K562 (cell line): ENCODE measurements around the gene CCDC73.

ENCODE experiments used
- CHD2 ChIP-seq: IDR thresholded peaks from 2 replicates; pipeline ENCODE4 v1.6.1; 2011; ENCODE audit warnings: low read depth, low read length
- EZH2 ChIP-seq: IDR thresholded peaks from 2 replicates; pipeline ENCODE4 v1.6.1; 2012; ENCODE audit warnings: low read depth, mild to moderate bottlenecking, inconsistent platforms, low read length, borderline replicate concordance
- HDGF ChIP-seq: fragments of 450-650 bp; IDR thresholded peaks from 2 replicates; pipeline ENCODE4 v1.6.1; 2016
- NFRKB ChIP-seq: fragments of 450-650 bp; IDR thresholded peaks from 2 replicates; pipeline ENCODE4 v1.6.1; 2016; ENCODE audit warnings: low read depth
- TAF1 ChIP-seq: IDR thresholded peaks from 2 replicates; pipeline ENCODE4 v1.6.1; 2011; ENCODE audit warnings: mild to moderate bottlenecking, low read length, moderate library complexity; ENCODE audit not compliant: insufficient read depth, control insufficient read depth, severe bottlenecking; ENCODE audit errors: extremely low read depth
- ZFP1 ChIP-seq: fragments of 450-650 bp; formaldehyde crosslinking; IDR thresholded peaks from 2 replicates; pipeline ENCODE4 v1.4.0; 2020; ENCODE audit warnings: mild to moderate bottlenecking, mixed read lengths
- TF ChIP-seq, protein P1 (sequence below): fragments of 250-450 bp; sonication (Bioruptor Pico); IDR thresholded peaks from 2 replicates; pipeline ENCODE4 v1.5.0; 2022; ENCODE audit warnings: mild to moderate bottlenecking
- TF ChIP-seq, protein P2 (sequence below), 3 experiments: IDR thresholded peaks in 2 of 3; conservative IDR thresholded peaks in 1 of 3; 2 replicates each; pipeline ENCODE4 v1.5.1; 2011 to 2012; ENCODE audit warnings: low read length in 3 of 3, mild to moderate bottlenecking in 3 of 3, control low read depth in 2 of 3, improper control_type of control experiment in 1 of 3, inconsistent platforms in 1 of 3, low read depth in 1 of 3, mixed read lengths in 1 of 3, moderate library complexity in 1 of 3; ENCODE audit not compliant: insufficient read depth in 2 of 3
- TF ChIP-seq, protein P3 (sequence below): sonication (generic); formaldehyde crosslinking; IDR thresholded peaks from 2 replicates; pipeline ENCODE4 v1.9.0; 2022; ENCODE audit warnings: mild to moderate bottlenecking, missing genetic modification reagents
- TF ChIP-seq, protein P4 (sequence below): fragments of 450-650 bp; conservative IDR thresholded peaks from 2 replicates; pipeline ENCODE4 v1.6.1; 2016; ENCODE audit warnings: missing genetic modification characterization, low read depth, mild to moderate bottlenecking, missing compliant biosample characterization, moderate library complexity

DNA sequence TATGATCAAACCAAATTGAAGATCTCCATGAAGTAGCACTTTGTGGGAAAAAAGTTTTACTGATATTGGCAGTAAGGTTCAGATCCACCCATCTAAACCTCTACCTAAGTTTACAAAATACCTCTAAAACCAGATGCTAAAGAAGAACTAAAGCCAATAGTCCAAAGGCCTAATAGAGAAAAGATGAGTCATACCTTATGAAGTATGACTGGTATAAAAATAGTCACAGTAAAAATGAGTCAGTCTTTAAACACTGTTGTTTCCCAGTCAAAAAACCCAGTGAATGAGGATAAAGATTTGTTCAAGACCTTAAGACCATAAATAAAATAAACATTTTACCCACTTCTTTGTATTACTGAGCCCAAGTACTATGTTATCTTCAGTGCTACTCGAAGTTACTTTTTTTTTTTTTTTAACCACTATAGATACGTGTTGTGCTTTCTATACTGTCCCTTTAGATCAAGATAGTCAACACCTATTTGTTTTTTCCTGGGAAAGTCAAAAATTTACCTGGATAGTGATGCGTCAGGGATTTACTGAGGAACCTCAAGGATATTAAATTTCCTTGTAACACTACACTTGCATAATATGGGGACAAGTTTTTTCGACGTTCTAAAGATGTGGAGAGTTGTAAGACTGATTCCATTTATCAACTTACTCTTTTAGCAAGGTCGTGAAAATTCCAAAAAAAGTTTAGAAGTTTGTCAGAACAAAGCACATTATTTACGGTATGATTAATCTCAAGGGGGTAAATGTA lies 87.3 kb downstream of the CCDC73 start:
- TF ChIP-seq, protein P1, sequence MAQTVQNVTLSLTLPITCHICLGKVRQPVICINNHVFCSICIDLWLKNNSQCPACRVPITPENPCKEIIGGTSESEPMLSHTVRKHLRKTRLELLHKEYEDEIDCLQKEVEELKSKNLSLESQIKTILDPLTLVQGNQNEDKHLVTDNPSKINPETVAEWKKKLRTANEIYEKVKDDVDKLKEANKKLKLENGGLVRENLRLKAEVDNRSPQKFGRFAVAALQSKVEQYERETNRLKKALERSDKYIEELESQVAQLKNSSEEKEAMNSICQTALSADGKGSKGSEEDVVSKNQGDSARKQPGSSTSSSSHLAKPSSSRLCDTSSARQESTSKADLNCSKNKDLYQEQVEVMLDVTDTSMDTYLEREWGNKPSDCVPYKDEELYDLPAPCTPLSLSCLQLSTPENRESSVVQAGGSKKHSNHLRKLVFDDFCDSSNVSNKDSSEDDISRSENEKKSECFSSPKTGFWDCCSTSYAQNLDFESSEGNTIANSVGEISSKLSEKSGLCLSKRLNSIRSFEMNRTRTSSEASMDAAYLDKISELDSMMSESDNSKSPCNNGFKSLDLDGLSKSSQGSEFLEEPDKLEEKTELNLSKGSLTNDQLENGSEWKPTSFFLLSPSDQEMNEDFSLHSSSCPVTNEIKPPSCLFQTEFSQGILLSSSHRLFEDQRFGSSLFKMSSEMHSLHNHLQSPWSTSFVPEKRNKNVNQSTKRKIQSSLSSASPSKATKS (CRISPR knock-in tag): no peak
- no peak for TF ChIP-seq CHD2
- TF ChIP-seq, protein P2, sequence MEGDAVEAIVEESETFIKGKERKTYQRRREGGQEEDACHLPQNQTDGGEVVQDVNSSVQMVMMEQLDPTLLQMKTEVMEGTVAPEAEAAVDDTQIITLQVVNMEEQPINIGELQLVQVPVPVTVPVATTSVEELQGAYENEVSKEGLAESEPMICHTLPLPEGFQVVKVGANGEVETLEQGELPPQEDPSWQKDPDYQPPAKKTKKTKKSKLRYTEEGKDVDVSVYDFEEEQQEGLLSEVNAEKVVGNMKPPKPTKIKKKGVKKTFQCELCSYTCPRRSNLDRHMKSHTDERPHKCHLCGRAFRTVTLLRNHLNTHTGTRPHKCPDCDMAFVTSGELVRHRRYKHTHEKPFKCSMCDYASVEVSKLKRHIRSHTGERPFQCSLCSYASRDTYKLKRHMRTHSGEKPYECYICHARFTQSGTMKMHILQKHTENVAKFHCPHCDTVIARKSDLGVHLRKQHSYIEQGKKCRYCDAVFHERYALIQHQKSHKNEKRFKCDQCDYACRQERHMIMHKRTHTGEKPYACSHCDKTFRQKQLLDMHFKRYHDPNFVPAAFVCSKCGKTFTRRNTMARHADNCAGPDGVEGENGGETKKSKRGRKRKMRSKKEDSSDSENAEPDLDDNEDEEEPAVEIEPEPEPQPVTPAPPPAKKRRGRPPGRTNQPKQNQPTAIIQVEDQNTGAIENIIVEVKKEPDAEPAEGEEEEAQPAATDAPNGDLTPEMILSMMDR (IDR thresholded peaks at IDR 0.05 in 2 of 3, conservative IDR thresholded peaks at IDR 0.05 in 1 of 3; ENCODE audit: insufficient read depth in 2 of 3, low read depth in 1 of 3, low read length in 3 of 3): no peak
- no peak for TF ChIP-seq HDGF
- no peak for TF ChIP-seq EZH2
- TF ChIP-seq, protein P3, sequence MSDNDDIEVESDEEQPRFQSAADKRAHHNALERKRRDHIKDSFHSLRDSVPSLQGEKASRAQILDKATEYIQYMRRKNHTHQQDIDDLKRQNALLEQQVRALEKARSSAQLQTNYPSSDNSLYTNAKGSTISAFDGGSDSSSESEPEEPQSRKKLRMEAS (CRISPR knock-in tag): no peak
- TF ChIP-seq TAF1: no peak
- TF ChIP-seq ZFP1 (CRISPR knock-in tag): no peak
- TF ChIP-seq, protein P4, sequence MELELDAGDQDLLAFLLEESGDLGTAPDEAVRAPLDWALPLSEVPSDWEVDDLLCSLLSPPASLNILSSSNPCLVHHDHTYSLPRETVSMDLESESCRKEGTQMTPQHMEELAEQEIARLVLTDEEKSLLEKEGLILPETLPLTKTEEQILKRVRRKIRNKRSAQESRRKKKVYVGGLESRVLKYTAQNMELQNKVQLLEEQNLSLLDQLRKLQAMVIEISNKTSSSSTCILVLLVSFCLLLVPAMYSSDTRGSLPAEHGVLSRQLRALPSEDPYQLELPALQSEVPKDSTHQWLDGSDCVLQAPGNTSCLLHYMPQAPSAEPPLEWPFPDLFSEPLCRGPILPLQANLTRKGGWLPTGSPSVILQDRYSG (tag): no peak
- no peak for TF ChIP-seq NFRKB
